Spleen (tissue), 11 donors: ENCODE data around the gene MAN1B1. TPM values are rescaled to one million over a fixed set of nuclear protein-coding genes. Genes with fewer than 3 reads are reported as not detected.

Source experiments
- DNase-seq: peaks from one replicate; pipeline ENCODE4 v3.0.0-alpha.2; 2020
- H3K27ac ChIP-seq, 8 donors: fragments of 200-600 bp; sonication (generic) in 7 of 8; 1 replicate in 4 of 8; 2 replicates in 4 of 8; pipeline versions ENCODE4 v1.5.0 to v1.8.0; 2016 to 2021; ENCODE audit warnings: inconsistent platforms in 4 of 8, mild to moderate bottlenecking in 4 of 8, moderate library complexity in 1 of 8
- H3K27me3 ChIP-seq, 7 donors: fragments of 200-600 bp; sonication (generic) in 6 of 7; replicated peaks in 1 of 7; 1 replicate in 4 of 7; 2 replicates in 3 of 7; pipeline versions ENCODE4 v1.5.0 to v1.8.0; 2016 to 2021; ENCODE audit warnings: inconsistent platforms in 3 of 7, mild to moderate bottlenecking in 1 of 7
- H3K36me3 ChIP-seq, 6 donors: fragments of 200-600 bp; sonication (generic) in 5 of 6; 1 replicate in 4 of 6; 2 replicates in 2 of 6; pipeline versions ENCODE4 v1.5.0 to v1.8.0; 2016 to 2021; ENCODE audit warnings: inconsistent platforms in 2 of 6
- H3K4me1 ChIP-seq, 6 donors: fragments of 200-600 bp; sonication (generic) in 5 of 6; 1 replicate in 3 of 6; 2 replicates in 3 of 6; pipeline versions ENCODE4 v1.5.0 to v1.8.0; 2016 to 2021; ENCODE audit warnings: inconsistent platforms in 3 of 6
- H3K4me3 ChIP-seq, 8 donors: fragments of 200-600 bp; sonication (generic) in 7 of 8; 1 replicate in 4 of 8; 2 replicates in 4 of 8; pipeline versions ENCODE4 v1.5.0 to v1.8.0; 2016 to 2021; ENCODE audit warnings: inconsistent platforms in 4 of 8, mild to moderate bottlenecking in 4 of 8, moderate library complexity in 2 of 8
- H3K9me3 ChIP-seq, 8 donors: fragments of 200-600 bp; sonication (generic) in 7 of 8; 1 replicate in 4 of 8; 2 replicates in 4 of 8; pipeline versions ENCODE4 v1.5.0 to v1.8.0; 2016 to 2021; ENCODE audit warnings: inconsistent platforms in 4 of 8
- POLR2A ChIP-seq, 3 donors: fragments of 450-650 bp; IDR thresholded peaks; one replicate each; pipeline ENCODE4 v1.5.1; 2017; ENCODE audit warnings: antibody characterized with exemption in 3 of 3, mild to moderate bottlenecking in 1 of 3
- POLR2AphosphoS5 ChIP-seq, 3 donors: sonication (generic); formaldehyde crosslinking; IDR thresholded peaks; one replicate each; pipeline ENCODE4 v1.5.1; 2017; ENCODE audit warnings: antibody characterized with exemption in 3 of 3
- WGBS, 5 donors: extraction: QIAGEN DNeasy Blood & Tissue Kit in 3 of 5; methylation state at CpG; one replicate each; pipeline versions ENCODE4 v1.1.5 to v1.1.7; 2013 to 2018; 5-methylcytosine and 5-hydroxymethylcytosine counted together
- intact Hi-C: fragments of 100-400 bp; cut with DNase I; formaldehyde crosslinking; loops from one replicate; pipeline ENCODE4 v1.15.0; 2023; ENCODE audit warnings: low total_unique reads
- polyA plus RNA-seq, 3 donors: library from polyadenylated mRNA; stranded (reverse); fragments of 200-250 nt; gene quantifications; one replicate each; pipeline ENCODE4 v1.2.1, GENCODE V29; 2013
- total RNA-seq, 7 donors: library from RNA; depleted of rRNA in 3 of 7; stranded (reverse); fragments of >200 nt in 3 of 7; fragmentation: NEBNext Ultra II Directional in 4 of 7; extraction: Animal tissue kit (Norgen Biotek cat#: 25700) in 4 of 7; gene quantifications; one replicate each; pipeline versions ENCODE4 v1.1.0 to v1.2.1, GENCODE V29; 2016 to 2021
- TF ChIP-seq, protein P1 (sequence below), 11 experiments: fragments of 200-600 bp in 7 of 11; fragments of 450-650 bp in 4 of 11; sonication (generic) in 4 of 11; IDR thresholded peaks in 8 of 11; conservative IDR thresholded peaks in 3 of 11; 1 replicate in 7 of 11; 2 replicates in 4 of 11; pipeline versions ENCODE4 v1.4.0 to v1.8.0; 2016 to 2021; ENCODE audit warnings: antibody characterized with exemption in 11 of 11, inconsistent platforms in 4 of 11, mild to moderate bottlenecking in 1 of 11
- donor health status: healthy with polysubstance abuse.
- donor health status: DM: no; HTN: no; CAD: no; lungs with moderate emphysema.
- donor health status: DM: no; HTN: no; CAD: no.
- donor health status: Bipolar disorder and iron deficiency.
- donor health status: healthy.
- donor health status: DM: no; HTN: no; CAD: no.
- donor health status: DM: yes; HTN: yes; CAD: no.

The MAN1B1 gene
- total and polyA plus RNA-seq, 10 donors: 43.2 to 112 (median 52.8) TPM

DNA sequence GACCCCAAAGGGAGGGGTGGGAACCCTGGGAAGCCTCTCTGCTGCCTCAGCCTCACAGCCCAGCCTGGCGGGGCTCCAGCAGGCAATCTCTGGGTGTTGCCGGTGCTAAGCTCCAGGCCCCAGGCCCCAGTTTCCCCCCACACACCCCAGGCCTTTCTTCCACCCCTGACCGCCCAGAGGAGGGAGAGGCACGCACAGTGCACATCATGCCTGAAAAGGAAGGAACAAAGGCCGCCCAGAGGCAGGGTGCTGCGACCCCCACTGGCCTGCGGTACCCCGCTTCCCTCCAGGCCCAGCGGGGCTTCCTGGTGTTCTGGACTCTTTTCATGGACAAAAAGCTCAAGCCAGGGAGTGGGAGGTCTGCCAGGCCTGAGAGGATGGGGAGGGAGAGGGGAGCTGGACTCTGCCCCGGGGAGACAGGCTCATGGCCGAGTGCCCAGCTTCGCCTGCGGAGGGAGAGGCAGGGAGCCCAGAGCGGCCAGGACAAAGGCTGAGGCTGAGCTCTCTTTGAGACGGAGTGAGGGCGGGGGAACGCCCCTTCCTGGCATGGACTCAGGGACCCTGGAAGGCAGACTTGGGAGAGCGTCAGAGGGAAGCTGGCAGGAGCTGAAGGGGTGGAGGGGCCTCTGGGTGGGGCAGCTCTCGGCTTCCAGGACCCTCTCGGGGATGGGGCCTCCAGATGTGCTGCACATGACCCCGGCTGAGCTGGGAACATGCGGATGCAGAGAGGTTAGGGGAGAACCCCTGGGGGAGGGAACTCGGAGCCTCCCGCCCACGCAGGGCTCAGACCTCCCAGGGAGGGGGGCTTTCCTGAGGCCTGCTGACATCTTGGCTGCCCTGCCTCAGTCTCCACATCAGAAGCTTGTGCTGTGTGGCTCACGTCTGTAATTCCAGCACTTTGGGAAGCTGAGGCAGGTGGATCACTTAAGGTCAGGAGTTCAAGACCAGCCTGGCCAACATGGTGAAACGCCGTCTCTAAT, 31.1 kb upstream of the MAN1B1 start:
- TF ChIP-seq POLR2AphosphoS5 (IDR thresholded peaks at IDR 0.05): peak in 1 of 3 donors; percentile 9
- TF ChIP-seq, protein P1, sequence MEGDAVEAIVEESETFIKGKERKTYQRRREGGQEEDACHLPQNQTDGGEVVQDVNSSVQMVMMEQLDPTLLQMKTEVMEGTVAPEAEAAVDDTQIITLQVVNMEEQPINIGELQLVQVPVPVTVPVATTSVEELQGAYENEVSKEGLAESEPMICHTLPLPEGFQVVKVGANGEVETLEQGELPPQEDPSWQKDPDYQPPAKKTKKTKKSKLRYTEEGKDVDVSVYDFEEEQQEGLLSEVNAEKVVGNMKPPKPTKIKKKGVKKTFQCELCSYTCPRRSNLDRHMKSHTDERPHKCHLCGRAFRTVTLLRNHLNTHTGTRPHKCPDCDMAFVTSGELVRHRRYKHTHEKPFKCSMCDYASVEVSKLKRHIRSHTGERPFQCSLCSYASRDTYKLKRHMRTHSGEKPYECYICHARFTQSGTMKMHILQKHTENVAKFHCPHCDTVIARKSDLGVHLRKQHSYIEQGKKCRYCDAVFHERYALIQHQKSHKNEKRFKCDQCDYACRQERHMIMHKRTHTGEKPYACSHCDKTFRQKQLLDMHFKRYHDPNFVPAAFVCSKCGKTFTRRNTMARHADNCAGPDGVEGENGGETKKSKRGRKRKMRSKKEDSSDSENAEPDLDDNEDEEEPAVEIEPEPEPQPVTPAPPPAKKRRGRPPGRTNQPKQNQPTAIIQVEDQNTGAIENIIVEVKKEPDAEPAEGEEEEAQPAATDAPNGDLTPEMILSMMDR (IDR thresholded peaks at IDR 0.05 in 8 of 11, conservative IDR thresholded peaks at IDR 0.05 in 3 of 11): no peak
- Histone ChIP-seq H3K9me3 (no peaks in the 10 kb centered on the region), H3K27me3 (peaks cover 5 to 48% (median 40%) of the 10 kb centered on the region in 7 donors), H3K4me3 (no peak overlapping the region), H3K4me1 (peaks cover 12 to 49% (median 28%) of the 10 kb centered on the region in 6 donors), H3K27ac (no peak overlapping the region), H3K36me3 (no peaks in the 10 kb centered on the region)
- 64 to 70% (median 69%) methylated on average over 25 to 28 of the region's 28 CpGs for WGBS, 5 donors
- intact Hi-C loops: no loop called here
- no peak for DNase-seq

DNA sequence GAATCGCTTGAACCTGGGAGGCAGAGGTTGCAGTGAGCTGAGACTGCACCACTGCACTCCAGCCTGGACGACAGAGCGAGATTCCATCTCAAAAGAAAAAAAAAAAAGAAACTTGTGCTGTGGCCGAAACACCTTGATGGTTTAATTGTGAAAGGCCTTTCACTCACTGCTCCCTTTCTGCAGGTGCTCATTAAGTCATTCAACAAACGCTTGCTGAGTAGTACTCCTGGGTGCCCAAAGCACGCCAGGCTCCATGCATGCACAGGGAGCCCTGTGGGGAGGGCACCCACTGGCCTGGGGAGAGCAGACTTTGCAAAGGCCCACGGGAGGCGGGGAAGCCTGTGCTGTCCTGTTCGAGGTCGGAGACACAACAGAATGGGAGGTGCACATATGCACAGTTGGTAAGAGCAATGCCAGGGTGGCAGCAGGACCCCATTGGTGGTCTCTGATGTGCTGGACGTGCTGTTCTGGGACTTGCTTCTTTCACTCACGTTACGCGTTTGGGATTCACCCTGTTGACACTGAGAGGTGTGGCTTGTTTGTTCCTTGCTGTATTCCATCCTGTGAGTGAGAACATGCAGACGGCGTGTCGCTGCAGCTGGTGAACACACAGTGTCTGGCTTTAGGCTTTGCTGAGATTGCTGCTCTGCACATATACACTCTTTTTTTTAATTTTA, 29.9 kb upstream of the MAN1B1 start:
- Histone ChIP-seq H3K36me3 (no peaks in the 10 kb centered on the region), H3K4me1 (peaks cover 12 to 48% (median 28%) of the 10 kb centered on the region in 6 donors), H3K27ac (no peak overlapping the region), H3K27me3 (peaks cover 5 to 36% (median 28%) of the 10 kb centered on the region in 7 donors), H3K4me3 (no peak overlapping the region), H3K9me3 (no peaks in the 10 kb centered on the region)
- intact Hi-C loops: no loop called here
- WGBS, 5 donors: 80 to 94% (median 89%) methylated on average over 17 of the region's 17 CpGs
- TF ChIP-seq, protein P1 (IDR thresholded peaks at IDR 0.05 in 8 of 11, conservative IDR thresholded peaks at IDR 0.05 in 3 of 11): no peak
- no peak for TF ChIP-seq POLR2AphosphoS5 (IDR thresholded peaks at IDR 0.05)
- TF ChIP-seq POLR2A (IDR thresholded peaks at IDR 0.05): no peak
- DNase-seq: no peak

DNA sequence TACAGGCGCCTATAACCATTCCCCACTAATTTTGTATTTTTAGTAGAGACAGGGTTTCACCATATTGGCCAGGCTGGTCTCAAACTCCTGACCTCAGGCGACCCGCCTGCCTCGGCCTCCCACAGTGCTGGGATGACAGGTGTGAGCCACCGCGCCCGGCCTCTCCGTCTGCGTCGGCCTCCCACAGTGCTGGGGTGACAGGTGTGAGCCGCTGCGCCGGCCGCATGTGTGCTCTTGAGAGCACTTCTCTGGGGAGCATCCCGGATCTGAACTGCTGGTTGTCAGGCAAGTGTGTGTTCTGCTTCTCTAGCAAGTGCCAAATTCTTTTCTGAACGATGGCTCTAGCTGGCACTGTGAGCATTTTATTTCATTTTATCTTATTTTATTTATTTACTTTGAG, 29.2 kb upstream of the MAN1B1 start:
- H3K4me3 ChIP-seq: no peak overlapping the region
- H3K27me3 ChIP-seq: peaks cover 5 to 29% (median 22%) of the 10 kb centered on the region in 7 donors
- H3K27ac ChIP-seq: no peak overlapping the region
- no peaks in the 10 kb centered on the region for H3K9me3 ChIP-seq
- intact Hi-C loops: no loop called here
- peaks cover 12 to 43% (median 27%) of the 10 kb centered on the region in 6 donors for H3K4me1 ChIP-seq
- WGBS, 5 donors: 83 to 92% (median 88%) methylated on average over 16 of the region's 16 CpGs
- no peaks in the 10 kb centered on the region for H3K36me3 ChIP-seq
- TF ChIP-seq POLR2AphosphoS5 (IDR thresholded peaks at IDR 0.05): no peak
- TF ChIP-seq, protein P1 (IDR thresholded peaks at IDR 0.05 in 8 of 11, conservative IDR thresholded peaks at IDR 0.05 in 3 of 11): no peak
- DNase-seq: no peak
